Jurkat, Clone E6-1 (cell line): ENCODE measurements around the gene WNT10A.

Experiments used
- DNase-seq: peaks from one replicate; pipeline ENCODE4 v3.0.0-alpha.2; 2011; ENCODE audit warnings: low read depth, low spot score
- H3K4me3 ChIP-seq: 2 replicates; pipeline ENCODE4 v1.5.1; 2011; ENCODE audit warnings: mild to moderate bottlenecking, low read length, control low read depth, moderate library complexity

Gene WNT10A

DNA sequence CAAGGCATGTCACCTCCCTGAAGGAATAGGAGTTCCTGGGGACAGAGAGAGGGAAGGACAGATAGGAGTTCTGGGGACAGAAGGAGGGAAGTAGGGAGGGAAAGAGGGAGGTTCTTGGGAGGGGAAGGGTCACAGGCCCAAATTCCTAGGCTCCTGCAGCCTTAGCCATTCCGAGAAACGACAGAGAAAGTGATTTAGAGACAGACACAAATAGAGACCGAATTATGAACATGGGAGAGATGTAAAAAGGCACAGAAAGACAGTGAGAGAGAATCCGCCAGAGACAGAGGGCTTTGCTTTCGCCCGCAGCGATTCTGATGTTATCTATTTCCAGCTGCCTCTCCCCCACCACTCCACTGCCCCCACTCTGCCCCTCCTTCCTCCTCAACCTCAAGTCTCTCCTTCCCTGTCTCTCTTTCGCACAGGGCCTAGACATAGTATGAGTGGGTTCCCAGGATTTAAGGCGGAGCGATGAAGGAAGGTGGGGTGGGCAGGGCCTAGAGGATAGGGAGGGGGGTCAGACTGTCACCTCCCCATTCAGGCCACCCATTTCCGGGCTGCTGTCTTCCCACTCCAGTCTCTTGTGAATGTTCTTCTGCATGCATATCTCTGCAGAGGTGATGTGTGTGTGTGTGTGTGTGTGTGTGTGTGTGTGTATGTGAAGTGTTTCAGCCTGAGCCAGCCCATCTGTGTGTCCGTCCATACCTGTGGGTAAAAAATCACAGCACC, 24.3 kb upstream of the WNT10A start:
- DNase-seq = peak; percentile 54
- no peak overlapping the region for H3K4me3 ChIP-seq

DNA sequence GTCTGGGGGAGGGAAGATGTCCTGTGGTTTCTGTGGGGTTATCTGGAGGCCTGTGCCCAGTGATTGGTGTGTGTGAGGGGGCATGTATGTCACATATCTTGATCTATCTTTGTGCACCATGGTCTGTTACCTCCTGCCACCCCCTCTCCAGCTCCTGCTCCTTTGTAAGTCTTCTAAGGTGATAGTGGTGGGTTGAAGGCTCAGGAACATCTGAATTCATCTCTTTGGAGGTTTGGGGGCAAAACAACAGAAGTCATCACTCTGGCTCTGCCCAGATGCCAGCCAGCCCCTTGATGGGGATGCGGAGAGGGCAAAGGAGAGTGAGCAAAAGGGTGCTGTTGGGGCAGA, 23.8 kb upstream of the WNT10A start:
- no peak overlapping the region for H3K4me3 ChIP-seq
- no peak for DNase-seq

DNA sequence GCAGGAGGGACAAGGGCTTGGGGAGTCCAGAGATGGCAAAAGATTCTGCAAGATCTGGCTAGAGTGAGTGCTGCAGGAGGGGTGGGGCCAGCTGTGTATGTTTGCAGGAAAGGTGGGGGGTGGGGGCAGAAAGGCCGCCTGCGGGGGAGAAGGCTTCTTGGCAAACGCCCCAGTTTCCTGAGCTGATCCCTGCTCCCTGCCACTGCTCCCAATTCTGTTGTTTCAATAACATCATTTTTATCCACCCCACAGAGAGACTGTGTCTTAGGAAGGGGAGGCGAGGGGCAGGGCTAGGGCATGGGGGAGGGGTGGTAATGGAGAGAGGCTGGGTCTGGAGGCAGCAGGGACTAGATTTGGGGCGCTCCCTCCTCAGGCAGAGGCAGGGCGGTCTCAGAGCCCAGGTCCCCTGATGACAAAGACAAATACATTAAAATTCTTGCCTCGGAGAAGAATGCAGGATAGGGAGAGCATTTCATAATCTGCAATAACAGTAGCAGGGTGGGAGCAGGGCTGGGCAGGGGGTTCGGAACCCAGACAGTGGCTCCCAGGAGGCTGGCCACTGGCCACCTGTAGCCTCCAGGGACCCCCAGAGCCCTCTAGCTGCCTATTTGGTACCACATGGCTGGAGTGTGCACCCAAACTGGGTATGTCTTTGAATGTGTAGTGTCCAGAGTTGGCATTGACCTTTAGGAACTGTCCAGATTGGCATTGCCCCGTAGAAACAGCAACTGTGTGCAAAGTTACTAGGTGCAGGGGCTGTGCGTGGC, 23.1 kb upstream of the WNT10A start:
- H3K4me3 ChIP-seq = no peak overlapping the region
- no peak for DNase-seq

DNA sequence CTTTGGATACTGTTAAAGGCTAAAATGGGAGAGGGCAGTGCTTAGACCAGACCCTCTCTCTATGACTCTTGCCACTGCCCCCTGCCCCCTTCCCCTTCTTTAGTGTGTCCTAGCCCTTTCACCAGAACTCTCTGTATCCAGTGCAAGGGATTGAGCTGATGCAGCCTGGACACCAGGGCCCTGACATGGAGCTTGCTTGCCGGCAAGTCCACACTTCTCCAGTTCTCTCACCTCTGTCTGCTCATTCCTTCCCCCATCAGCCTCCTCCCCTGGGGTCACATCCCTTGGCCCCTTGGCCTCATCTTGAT, 22.6 kb upstream of the WNT10A start:
- DNase-seq = no peak
- no peak overlapping the region for H3K4me3 ChIP-seq

DNA sequence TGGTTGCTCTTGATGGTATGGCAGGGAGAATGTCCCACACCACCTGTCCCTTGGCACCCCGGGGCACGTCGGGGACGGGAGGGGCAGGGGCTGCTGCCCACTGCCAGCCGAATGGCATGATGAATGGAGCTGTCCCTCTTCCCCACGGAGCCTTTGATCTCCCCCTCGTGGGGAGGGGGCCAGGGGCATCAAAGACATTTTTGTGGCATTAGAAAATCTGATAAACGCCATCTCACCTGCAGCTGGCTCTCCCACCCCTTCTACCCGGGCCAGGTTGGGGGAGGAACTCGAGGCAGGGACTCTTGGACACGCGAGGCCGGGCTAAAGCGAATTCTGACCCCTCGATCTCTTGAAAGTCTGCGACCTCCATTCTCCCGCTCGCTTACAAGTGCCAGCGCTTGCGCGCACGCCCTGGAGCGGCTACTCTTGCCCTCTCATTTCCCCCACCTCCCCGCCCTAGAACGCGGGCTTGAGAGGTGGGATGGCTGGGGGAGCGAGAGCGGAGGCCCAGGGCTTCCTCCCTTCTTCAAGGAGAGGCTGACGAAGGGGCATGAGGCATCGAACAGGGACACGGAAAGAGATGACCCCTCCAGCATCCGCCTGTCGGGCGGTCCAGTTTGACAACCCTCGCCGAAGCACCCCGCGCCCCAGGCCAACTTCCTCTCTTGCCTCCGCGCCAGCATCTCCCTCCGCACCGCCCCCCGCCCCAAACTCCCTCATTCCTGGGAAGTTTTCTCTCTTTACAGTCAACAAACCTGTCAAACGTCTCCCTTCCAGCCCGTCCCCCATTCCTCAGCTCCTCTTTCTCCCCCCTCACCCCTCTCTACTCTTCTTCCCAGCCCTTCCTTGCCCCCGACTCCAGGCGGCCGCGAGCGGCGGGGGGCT, 21.7 kb upstream of the WNT10A start:
- DNase-seq = no peak
- H3K4me3 ChIP-seq = no peak overlapping the region

DNA sequence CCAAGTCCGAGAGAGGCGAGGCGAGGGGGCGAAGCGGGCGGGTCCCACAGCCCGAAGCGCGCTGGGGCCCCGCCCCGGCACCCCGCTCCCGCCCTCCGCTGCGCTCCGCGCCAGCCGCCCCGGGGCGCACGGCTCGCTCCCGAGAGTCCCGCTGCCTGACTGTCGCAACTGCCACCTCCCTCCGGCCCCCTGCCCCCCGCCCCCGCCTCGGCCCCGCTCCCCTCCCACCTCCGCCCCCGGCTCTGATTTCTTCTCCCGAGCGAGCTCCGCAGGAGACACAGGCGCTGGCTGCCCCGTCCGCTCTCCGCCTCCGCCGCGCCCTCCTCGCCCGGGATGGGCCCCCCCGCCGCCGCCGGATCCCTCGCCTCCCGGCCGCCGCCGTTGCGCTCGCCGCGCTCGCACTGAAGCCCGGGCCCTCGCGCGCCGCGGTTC, 21.1 kb upstream of the WNT10A start, which contains the start of gene WNT6:
Gene WNT6, plus strand, starts transcription at position 250 of the 432 bp plus-strand sequence. CDS start 233 bp downstream, outside the sequence.
- no peak within 1 kb of the TSS for H3K4me3 ChIP-seq
- no peak for DNase-seq

DNA sequence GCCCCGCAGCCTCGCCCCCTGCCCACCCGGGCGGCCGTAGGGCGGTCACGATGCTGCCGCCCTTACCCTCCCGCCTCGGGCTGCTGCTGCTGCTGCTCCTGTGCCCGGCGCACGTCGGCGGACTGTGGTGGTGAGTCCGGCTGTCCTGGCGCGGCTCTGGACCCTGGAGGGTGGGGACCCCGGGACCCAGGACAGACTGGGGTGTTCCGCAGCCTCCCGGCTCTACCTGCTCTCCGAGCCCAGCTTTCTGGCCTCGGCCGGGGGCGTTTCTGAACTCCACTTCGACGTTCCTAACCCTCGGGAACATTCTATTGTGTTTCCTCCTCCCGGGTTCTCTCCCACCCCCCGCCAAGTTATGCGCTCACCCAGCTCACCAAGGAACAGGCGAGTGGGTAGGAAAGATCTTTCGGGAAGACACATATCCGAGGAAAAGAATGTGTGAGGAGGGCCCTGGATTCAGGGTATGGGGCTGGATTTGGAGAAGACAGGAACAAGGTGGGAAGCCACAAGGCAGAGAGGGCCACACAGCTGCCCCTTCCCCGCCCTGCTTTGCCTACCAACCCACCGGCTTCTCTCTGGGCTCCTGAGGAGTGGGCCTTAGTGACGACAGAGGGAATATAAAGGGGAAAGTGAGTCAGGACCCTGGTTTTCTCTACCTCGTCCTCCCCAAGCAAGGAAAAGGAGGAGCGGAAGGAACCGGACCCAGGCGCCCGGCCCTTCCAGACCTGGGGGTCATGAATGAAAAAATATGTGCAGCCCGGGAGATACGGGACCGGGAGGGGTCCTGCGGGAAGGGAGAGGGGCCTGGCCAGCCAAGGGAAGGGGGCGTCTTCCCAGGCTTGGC, 20.4 kb upstream of the WNT10A start:
- no peak for DNase-seq
- H3K4me3 ChIP-seq = no peak overlapping the region

DNA sequence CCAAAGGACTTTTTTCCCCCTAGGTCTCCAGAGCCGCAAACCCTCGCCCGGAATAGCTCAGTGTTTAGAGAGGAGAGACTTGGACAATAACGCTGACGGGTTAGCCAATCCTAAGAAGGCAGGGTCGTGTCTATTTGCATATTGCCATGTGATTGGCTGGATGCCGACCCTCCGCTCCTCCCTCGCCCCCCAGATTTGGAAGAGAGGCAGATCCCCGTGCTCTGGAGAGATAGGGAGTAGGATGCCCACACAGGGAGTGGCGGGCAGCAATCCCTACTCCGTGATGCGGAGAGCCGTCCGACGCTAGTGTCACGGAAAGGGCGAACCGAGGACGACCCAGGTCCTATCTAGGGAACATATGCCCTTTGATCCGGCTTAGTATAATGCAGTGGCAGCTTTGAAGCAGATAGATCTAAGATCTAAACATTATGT, 19.7 kb upstream of the WNT10A start:
- peak; percentile 74 for DNase-seq
- peak overlapping the region; percentile 7 for H3K4me3 ChIP-seq

DNA sequence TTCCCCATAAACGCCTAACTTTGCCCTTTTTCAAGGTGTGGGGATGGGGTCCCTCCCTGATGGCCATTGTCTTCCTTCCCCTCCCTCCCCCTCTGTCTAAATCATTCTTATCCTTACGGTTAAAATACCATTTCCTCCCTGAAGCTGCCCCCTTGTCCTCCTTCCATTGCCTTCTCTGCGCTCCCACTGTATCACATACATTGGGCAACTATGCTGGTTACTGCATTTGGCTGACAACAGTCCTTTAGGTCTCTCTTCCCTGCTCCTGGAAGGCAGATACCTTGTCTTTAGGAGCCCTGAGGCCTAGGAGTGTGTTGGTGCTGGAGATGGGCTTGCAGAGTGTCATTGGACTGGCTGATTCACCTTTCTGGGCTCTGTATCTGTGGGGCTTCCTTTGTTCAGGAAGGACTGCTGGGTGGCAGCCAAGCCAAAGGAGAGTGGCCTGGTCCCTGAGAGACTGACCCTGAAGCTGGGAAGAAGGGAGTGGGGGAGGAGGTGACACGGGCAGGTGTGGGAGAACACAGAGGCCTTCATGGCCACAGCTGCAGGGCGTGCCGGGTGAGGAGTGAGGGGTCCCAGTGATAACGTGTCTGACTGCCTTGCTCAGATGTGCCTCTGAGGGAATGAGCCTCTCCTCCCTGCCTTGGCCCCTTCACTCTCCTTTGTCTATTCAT, 18.9 kb upstream of the WNT10A start:
- no peak for DNase-seq
- no peak overlapping the region for H3K4me3 ChIP-seq

DNA sequence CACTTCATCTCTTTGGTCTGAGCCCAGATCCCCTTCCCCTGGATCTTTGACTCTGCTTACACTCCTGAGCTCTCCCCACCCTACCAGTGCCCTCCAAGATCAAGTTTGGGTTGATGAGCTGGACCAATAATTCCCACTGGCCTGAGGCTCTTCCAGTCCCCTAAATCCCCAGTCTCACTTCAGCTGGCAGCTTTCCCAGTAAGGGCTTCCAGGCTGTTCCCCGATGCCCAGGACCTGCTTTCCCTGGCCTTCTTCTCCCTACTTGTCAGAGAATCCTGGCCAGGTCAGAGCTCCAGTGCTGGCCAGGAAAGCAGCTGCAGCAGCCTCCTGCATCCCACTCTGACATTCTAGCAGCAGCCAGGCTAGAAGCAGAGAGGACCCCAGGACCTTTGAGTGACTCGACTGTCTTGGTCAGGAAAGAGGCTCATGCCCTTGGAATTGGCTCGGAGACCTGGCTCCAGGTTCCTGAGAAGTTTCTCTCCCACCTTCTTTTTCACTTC, 17.6 kb upstream of the WNT10A start:
- DNase-seq = no peak
- no peak overlapping the region for H3K4me3 ChIP-seq

DNA sequence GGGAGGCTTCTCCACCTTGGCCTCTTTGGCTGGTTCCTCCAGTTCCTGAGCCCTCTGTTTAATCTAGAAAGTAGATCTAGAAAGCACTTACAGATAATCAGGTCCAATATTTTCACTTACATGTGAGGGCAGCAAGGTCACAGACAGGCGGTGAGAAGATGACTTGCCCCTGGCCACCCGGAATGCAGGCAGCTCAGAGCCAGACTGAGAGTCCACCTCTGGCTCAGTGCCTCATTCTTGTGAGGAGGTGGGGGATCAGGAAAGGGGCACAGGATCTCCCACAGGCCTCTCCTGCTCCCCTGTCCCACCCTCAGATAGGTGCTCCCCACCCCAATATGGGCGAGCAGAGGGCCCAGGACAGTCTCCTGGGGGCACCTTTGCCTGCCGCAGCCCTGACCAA, 15.3 kb upstream of the WNT10A start:
- no peak overlapping the region for H3K4me3 ChIP-seq
- no peak for DNase-seq

DNA sequence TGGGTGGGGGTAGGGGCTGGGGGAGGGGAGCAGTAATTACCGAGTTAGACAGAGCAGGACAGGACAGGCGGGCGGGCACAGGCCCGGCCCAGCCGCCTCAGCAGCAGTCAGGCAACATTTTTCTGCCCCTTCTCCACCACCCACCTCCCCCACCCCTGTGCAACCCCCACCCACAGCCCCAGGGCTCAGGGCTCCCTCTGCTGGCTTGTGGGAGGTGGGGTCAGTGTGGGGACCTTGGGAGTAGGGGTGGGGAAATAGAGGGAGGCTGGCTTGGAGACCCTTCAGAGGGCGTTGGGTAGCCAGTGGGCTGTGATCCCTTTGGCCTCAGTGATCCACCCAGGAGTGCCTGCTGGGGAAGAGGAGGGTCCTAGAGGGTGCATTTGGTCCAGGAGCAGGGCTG, 14.7 kb upstream of the WNT10A start:
- H3K4me3 ChIP-seq = no peak overlapping the region
- DNase-seq = no peak

DNA sequence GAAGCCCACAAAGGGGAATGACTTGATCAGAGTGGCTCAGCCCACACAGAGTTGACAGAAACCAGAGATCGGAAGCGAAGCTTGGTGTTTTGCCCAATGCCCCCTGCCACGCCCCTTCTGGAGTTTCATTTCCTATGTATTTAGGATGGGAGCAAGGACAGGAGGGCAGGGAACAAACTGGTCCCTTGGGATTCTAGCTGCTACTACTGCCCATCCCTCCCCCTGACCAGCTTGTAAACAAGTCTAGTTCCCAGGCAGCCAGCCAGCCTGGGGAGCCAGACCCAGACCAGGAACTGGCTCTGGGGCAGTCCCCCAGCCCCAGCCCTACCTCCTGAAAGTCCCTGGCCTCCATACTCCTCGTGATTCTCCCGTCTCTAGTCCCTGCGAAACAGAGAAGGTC, 12.8 kb upstream of the WNT10A start:
- H3K4me3 ChIP-seq = no peak overlapping the region
- no peak for DNase-seq

DNA sequence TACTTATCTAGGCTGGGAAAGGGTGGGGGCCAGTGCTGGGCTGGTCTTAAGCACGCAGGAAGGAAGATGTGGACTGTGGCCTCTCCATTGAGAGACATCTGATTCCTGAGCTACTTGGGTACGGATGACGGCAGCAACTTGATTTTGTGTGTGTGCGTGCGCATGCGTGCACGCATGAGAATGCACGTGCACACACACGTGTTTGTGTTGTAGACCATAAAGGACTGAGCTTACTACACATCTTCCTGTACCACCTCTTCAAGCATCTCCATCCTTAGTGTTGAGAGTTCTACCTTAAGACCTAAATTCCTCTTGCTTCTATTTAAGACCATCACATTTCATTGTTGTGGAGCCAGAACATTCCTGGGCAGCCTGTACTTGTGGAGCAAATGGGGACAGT, 11.6 kb upstream of the WNT10A start:
- no peak overlapping the region for H3K4me3 ChIP-seq
- DNase-seq = no peak

DNA sequence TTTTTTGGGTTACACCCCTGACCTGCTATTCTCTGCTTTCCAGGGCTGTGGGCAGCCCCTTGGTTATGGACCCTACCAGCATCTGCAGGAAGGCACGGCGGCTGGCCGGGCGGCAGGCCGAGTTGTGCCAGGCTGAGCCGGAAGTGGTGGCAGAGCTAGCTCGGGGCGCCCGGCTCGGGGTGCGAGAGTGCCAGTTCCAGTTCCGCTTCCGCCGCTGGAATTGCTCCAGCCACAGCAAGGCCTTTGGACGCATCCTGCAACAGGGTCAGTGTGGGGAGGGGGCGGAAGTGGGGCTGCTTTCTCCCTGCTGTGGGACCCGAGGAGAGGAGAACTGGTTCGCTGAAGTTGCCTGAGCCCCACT, 9.7 kb upstream of the WNT10A start:
- no peak overlapping the region for H3K4me3 ChIP-seq
- DNase-seq = no peak

DNA sequence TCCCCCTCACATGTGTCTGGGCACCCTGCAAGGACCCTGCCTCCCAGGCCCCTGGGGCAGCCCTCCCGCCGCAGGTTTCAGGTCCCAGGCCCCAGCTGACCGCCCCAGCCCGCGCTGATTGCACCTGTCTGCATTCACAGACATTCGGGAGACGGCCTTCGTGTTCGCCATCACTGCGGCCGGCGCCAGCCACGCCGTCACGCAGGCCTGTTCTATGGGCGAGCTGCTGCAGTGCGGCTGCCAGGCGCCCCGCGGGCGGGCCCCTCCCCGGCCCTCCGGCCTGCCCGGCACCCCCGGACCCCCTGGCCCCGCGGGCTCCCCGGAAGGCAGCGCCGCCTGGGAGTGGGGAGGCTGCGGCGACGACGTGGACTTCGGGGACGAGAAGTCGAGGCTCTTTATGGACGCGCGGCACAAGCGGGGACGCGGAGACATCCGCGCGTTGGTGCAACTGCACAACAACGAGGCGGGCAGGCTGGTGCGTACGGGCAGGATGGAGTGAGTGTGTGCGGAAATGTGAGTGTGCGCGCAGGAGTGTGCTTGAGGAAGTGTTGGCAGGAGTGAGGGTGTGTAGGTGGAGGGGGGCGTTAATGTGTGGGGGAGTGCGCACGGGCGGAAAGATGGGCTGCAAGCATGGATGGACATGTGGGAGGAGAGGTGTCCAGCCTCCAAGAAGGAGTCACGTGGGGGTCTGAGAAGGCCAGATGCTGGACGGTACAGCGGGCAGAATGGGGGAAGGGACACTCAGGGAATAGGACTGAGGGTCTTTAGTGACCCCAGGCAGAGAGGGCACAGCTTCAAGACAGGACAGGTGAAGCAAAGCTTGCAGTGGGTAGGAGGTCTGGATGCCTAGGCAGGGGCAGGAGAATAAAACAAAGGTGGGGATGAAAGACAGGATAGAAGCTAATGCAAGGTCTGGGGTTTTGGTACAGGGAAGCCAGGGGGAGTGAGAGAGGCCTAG, 9.0 kb upstream of the WNT10A start:
- DNase-seq = no peak
- H3K4me3 ChIP-seq = no peak overlapping the region

DNA sequence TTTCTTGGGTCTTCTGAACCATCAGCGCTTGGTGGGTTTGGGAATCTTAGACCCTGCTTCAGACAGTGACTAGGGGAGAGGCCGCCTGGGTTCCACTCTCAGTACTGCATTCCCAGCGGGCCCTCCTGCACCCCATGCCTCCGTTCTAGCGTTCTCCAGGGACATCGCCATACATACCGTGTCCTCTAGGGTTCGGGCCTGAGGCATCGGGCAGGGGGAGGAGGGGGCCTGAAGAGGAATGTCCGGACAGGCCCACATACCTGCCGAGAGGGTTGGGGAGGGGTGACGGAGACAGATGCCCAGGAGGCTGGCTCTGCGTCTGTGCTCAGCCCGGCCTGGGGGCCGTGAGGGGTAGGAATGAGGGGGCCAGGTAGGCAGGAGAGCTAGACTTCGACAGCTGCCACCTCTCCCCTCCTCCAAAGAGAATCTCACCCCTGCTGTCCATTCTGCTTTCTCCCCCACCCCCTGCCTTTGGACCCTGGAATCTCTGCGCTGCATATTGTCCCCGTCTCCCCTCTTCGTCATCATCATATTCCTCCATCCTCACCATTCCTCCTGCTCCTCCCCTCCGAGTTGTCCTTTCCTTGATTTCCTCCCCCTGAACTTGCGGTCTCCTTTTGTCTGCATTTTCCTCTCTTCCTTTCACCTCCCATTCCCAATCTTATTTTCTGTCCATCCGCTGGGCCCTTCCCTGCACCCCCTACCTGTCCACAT, 7.8 kb upstream of the WNT10A start:
- no peak for DNase-seq
- H3K4me3 ChIP-seq = no peak overlapping the region
